Measurements from ENCODE around the gene DGAT2. TPM values are rescaled to one million over a fixed set of nuclear protein-coding genes. Genes with fewer than 3 reads are reported as not detected.

The DGAT2 gene
- polyA plus RNA-seq, 1 donor (not counting 4 experiments of a cell fraction or from before 2014, with no cell fraction given), result 1.8 TPM

- H3K9ac ChIP-seq (ENCODE audit: control insufficient read depth, extremely low read depth, insufficient read depth, low read length), result no peak overlapping the region
- DNase-seq (ENCODE audit: low read depth, low spot score) (no peak), FAIRE-seq (no peak)
- TF ChIP-seq EZH2 (IDR thresholded peaks at IDR 0.05; ENCODE audit: low read length) (no peak), CTCF (optimal IDR thresholded peaks at IDR 0.05 in 1 of 3, IDR thresholded peaks at IDR 0.05 in 1 of 3, conservative IDR thresholded peaks at IDR 0.05 in 1 of 3; ENCODE audit: extremely low read depth in 1 of 3, insufficient read depth in 2 of 3, low read length in 3 of 3) (no peak)
- peaks cover 8% of the 10 kb centered on the region for H3K4me1 ChIP-seq (ENCODE audit: control insufficient read depth, extremely low read depth, insufficient read depth, low read length)
- H3K27me3 ChIP-seq (ENCODE audit: control insufficient read depth, extremely low read depth, insufficient read depth, low read length), result no peaks in the 10 kb centered on the region
- H3K36me3 ChIP-seq (ENCODE audit: control insufficient read depth in 2 of 2, extremely low read depth in 1 of 2, insufficient read depth in 2 of 2, low read length in 2 of 2), result no peaks in the 10 kb centered on the region
- H3K9me1 ChIP-seq (ENCODE audit: control insufficient read depth, extremely low read depth, insufficient read depth, low read length), result no peaks in the 10 kb centered on the region
- no peaks in the 10 kb centered on the region for H3K9me3 ChIP-seq (ENCODE audit: control insufficient read depth, low read depth, low read length)
- H3K79me2 ChIP-seq (ENCODE audit: control insufficient read depth, insufficient read depth, low read length), result no peaks in the 10 kb centered on the region
- no peaks in the 10 kb centered on the region for H4K20me1 ChIP-seq (ENCODE audit: control insufficient read depth, extremely low read depth, insufficient read depth, low read length)
- H3K27ac ChIP-seq (ENCODE audit: control insufficient read depth, insufficient read depth, low read length), result no peak overlapping the region
- H3K4me3 ChIP-seq (ENCODE audit: control insufficient read depth in 2 of 3, extremely low read depth in 1 of 3, insufficient read depth in 2 of 3, low read depth in 1 of 3, low read length in 3 of 3), result no peak overlapping the region
- no peak overlapping the region for H2AFZ ChIP-seq (ENCODE audit: control insufficient read depth, low read length)
- H3K4me2 ChIP-seq (ENCODE audit: control insufficient read depth, extremely low read depth, insufficient read depth, low read depth, low read length), result no peak overlapping the region
- dilution Hi-C loops (cut with MboI; ENCODE audit: extremely low pct_ligation_motif_present, low sequenced_read_pairs), result no loop called here
Measured at GRCh38 chr11:75780888-75781287, 12.3 kb downstream of the DGAT2 start.

GRCh38 chr11:75781296-75781695 is 12.7 kb downstream of the DGAT2 start:
- no peak overlapping the region for H3K4me3 ChIP-seq (ENCODE audit: control insufficient read depth in 2 of 3, extremely low read depth in 1 of 3, insufficient read depth in 2 of 3, low read depth in 1 of 3, low read length in 3 of 3)
- dilution Hi-C loops (cut with MboI; ENCODE audit: extremely low pct_ligation_motif_present, low sequenced_read_pairs), result no loop called here

More at GRCh38 chr11:75781296-75781695, 12.7 kb downstream of the DGAT2 start:
- Histone ChIP-seq H2AFZ (ENCODE audit: control insufficient read depth, low read length) (no peak overlapping the region), H3K4me2 (ENCODE audit: control insufficient read depth, extremely low read depth, insufficient read depth, low read depth, low read length) (no peak overlapping the region), H3K9ac (ENCODE audit: control insufficient read depth, extremely low read depth, insufficient read depth, low read length) (no peak overlapping the region), H3K36me3 (ENCODE audit: control insufficient read depth in 2 of 2, extremely low read depth in 1 of 2, insufficient read depth in 2 of 2, low read length in 2 of 2) (no peaks in the 10 kb centered on the region), H3K27me3 (ENCODE audit: control insufficient read depth, extremely low read depth, insufficient read depth, low read length) (no peaks in the 10 kb centered on the region), H3K9me3 (ENCODE audit: control insufficient read depth, low read depth, low read length) (no peaks in the 10 kb centered on the region), H3K27ac (ENCODE audit: control insufficient read depth, insufficient read depth, low read length) (no peak overlapping the region), H3K79me2 (ENCODE audit: control insufficient read depth, insufficient read depth, low read length) (no peaks in the 10 kb centered on the region), H3K9me1 (ENCODE audit: control insufficient read depth, extremely low read depth, insufficient read depth, low read length) (no peaks in the 10 kb centered on the region), H4K20me1 (ENCODE audit: control insufficient read depth, extremely low read depth, insufficient read depth, low read length) (no peaks in the 10 kb centered on the region), H3K4me1 (ENCODE audit: control insufficient read depth, extremely low read depth, insufficient read depth, low read length) (peaks cover 8% of the 10 kb centered on the region)
- FAIRE-seq, result no peak
- DNase-seq (ENCODE audit: low read depth, low spot score), result no peak
- TF ChIP-seq CTCF (optimal IDR thresholded peaks at IDR 0.05 in 1 of 3, IDR thresholded peaks at IDR 0.05 in 1 of 3, conservative IDR thresholded peaks at IDR 0.05 in 1 of 3; ENCODE audit: extremely low read depth in 1 of 3, insufficient read depth in 2 of 3, low read length in 3 of 3) (no peak), EZH2 (IDR thresholded peaks at IDR 0.05; ENCODE audit: low read length) (no peak)
